OCI-LY1 (cell line): ENCODE measurements around the gene FCN1.

Experiments used
- CTCF ChIP-seq: fragments of 200-600 bp; sonication (generic), shearing (Covaris generic); IDR thresholded peaks from 2 replicates; pipeline ENCODE4 v1.5.1; 2017; ENCODE audit warnings: mild to moderate bottlenecking, antibody characterized with exemption, low read length, moderate library complexity, mixed read lengths
- EZH2 ChIP-seq: fragments of 200-600 bp; sonication (generic), shearing (Covaris generic); IDR thresholded peaks from 2 replicates; pipeline ENCODE4 v1.8.0; 2017; ENCODE audit warnings: borderline replicate concordance, mixed run types, mild to moderate bottlenecking, antibody characterized with exemption, low read length, moderate library complexity, mixed read lengths

- TF ChIP-seq EZH2 (no peak), CTCF (no peak)
Measured at GRCh38 chr9:134950386-134951210, 32.9 kb upstream of the FCN1 start.
